GM18867 (cell line): ENCODE results near the gene ATXN10.
"Not testable (repeated sequence)": the region's sequence is repeated elsewhere in the genome, so short reads cannot be mapped to it uniquely, and the experiment has no call there.

Experiments used
- ATAC-seq: cut with Tn5 transposase; IDR thresholded peaks from one replicate; pipeline ENCODE4 v1.9.1; 2021; ENCODE audit warnings: mild to moderate bottlenecking, moderate library complexity; ENCODE audit not compliant: unreplicated experiment

The ATXN10 gene

GRCh38 chr22:45678961-45679912, 7.6 kb downstream of the ATXN10 start:
- no peak for ATAC-seq

GRCh38 chr22:45680932-45681700, 9.5 kb downstream of the ATXN10 start:
- no peak for ATAC-seq

GRCh38 chr22:45682064-45682463, 10.4 kb downstream of the ATXN10 start:
- no peak for ATAC-seq

- not testable (repeated sequence) for ATAC-seq
These were observed 11.1 kb downstream of the ATXN10 start for GRCh38 chr22:45682773-45683172.

- no peak for ATAC-seq
These were observed 11.6 kb downstream of the ATXN10 start for GRCh38 chr22:45683248-45683647.

- ATAC-seq, result no peak
These were observed 12.0 kb downstream of the ATXN10 start for GRCh38 chr22:45683680-45684079.

GRCh38 chr22:45684169-45684568, 12.5 kb downstream of the ATXN10 start:
- no peak for ATAC-seq

- no peak for ATAC-seq
These were observed 13.3 kb downstream of the ATXN10 start for GRCh38 chr22:45684752-45685574.

- ATAC-seq, result no peak
These were observed 14.4 kb downstream of the ATXN10 start for GRCh38 chr22:45686004-45686403.

- ATAC-seq, result no peak
These were observed 15.2 kb downstream of the ATXN10 start for GRCh38 chr22:45686836-45687235.

GRCh38 chr22:45688600-45689080, 17.0 kb downstream of the ATXN10 start:
- no peak for ATAC-seq

- no peak for ATAC-seq
These were observed 17.6 kb downstream of the ATXN10 start for GRCh38 chr22:45689211-45689610.

GRCh38 chr22:45690008-45690407, 18.4 kb downstream of the ATXN10 start:
- no peak for ATAC-seq

GRCh38 chr22:45692549-45692948, 20.9 kb downstream of the ATXN10 start:
- ATAC-seq, result no peak

GRCh38 chr22:45693835-45694234, 22.2 kb downstream of the ATXN10 start:
- no peak for ATAC-seq

- no peak for ATAC-seq
These were observed 24.6 kb downstream of the ATXN10 start for GRCh38 chr22:45696227-45696626.

GRCh38 chr22:45698094-45698493, 26.5 kb downstream of the ATXN10 start:
- ATAC-seq, result no peak

- ATAC-seq, result no peak
These were observed 31.3 kb downstream of the ATXN10 start for GRCh38 chr22:45702981-45703380.

GRCh38 chr22:45703758-45704157, 32.1 kb downstream of the ATXN10 start:
- no peak for ATAC-seq

GRCh38 chr22:45704648-45705047, 33.0 kb downstream of the ATXN10 start:
- ATAC-seq, result no peak

- ATAC-seq, result no peak
These were observed 36.0 kb downstream of the ATXN10 start for GRCh38 chr22:45707605-45708004.
